Pulmonary artery endothelial cell (primary cell): Measurements from ENCODE around the gene NOLC1. TPM values are rescaled to one million over a fixed set of nuclear protein-coding genes. Genes with fewer than 3 reads are reported as not detected.
A peak's percentile ranks its signal among the peaks of the same experiment; 100 is the strongest.

Experiments
- DNase-seq: peaks from one replicate; pipeline ENCODE4 v3.0.0-alpha.2; 2011; ENCODE audit warnings: low read depth, low spot score
- total RNA-seq: library from RNA; depleted of rRNA; stranded (reverse); fragments of >200 nt; gene quantifications from 2 replicates; pipeline ENCODE4 v1.2.3, GENCODE V29; 2014

NOLC1 gene
- 42.9 and 48.2 TPM in 2 replicates for total RNA-seq

DNA sequence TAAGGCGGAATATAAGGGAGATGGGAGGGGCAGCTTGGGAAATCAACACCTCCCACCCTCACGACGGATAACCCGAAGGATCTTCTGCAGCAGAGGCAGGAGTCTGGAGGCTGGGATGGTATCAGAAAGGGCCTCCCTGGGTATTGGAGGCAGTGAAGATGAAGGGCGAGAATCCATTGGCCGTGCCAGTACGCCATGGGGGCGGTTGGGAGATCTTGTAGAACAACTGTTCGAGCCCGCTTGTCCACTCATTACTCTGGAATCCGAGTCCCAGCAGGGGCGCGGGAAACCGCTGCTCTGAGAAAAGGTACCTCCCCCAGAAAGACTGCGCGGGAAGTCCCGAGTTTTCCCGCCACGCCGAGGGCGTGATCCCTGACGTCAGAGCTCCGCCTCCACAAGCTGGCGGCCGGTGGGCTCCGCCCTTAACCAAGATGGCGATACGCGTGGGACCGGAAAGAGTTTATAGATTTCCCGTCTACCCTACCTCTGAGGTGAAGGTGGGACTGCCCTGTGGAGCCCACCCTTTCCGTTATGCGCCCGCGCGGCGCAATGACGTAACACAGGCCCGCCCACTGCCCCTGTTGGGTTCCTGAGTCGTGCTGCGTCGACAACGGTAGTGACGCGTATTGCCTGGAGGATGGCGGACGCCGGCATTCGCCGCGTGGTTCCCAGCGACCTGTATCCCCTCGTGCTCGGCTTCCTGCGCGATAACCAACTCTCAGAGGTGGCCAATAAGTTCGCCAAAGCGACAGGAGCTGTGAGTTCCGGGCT is at the start of gene NOLC1:
Gene NOLC1, plus strand, starts transcription at position 616 of the 771 bp plus-strand sequence. Its CDS starts 22 bp downstream, at position 638.
- peak; percentile 97 for DNase-seq

DNA sequence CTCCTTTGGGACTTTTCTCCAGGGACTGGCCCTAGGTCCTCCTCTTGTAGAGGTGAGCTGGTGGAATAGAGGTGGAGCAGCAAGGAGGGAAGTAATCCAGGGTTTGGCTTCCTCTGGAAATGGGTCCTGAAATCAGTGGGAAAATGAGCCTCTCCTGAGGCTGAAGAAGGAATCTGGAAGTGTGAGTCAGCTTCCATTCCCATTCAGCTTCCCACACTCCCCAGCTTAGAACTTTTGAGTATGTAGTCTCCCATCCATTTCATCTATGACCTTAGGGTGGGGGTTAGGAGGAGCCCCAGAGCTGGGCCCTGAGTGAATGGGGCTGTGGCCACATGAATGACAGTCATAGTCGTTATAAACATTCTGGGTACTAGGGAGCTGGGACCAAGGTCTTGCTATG is 49.8 kb upstream of the NOLC1 start:
- DNase-seq, result no peak

DNA sequence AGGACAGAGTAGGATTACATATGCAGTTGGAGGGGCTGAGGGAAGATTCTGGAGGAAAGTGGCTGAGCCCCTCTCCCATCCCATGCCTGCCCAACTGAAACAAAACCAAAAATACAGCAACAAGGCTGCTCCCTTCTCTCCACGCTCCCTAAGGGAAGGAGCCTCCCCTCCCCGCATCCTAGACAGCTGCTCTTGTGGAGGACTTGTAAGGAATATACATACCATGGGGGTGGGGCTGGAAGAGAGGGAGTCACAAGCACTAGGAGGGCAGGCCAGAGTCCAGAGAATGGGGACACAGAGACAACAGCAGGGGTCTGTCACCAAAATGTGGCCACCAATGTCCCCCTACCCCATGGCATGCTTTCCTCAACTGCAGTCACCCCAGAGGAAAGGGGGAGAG is 45.2 kb upstream of the NOLC1 start:
- DNase-seq, result no peak

DNA sequence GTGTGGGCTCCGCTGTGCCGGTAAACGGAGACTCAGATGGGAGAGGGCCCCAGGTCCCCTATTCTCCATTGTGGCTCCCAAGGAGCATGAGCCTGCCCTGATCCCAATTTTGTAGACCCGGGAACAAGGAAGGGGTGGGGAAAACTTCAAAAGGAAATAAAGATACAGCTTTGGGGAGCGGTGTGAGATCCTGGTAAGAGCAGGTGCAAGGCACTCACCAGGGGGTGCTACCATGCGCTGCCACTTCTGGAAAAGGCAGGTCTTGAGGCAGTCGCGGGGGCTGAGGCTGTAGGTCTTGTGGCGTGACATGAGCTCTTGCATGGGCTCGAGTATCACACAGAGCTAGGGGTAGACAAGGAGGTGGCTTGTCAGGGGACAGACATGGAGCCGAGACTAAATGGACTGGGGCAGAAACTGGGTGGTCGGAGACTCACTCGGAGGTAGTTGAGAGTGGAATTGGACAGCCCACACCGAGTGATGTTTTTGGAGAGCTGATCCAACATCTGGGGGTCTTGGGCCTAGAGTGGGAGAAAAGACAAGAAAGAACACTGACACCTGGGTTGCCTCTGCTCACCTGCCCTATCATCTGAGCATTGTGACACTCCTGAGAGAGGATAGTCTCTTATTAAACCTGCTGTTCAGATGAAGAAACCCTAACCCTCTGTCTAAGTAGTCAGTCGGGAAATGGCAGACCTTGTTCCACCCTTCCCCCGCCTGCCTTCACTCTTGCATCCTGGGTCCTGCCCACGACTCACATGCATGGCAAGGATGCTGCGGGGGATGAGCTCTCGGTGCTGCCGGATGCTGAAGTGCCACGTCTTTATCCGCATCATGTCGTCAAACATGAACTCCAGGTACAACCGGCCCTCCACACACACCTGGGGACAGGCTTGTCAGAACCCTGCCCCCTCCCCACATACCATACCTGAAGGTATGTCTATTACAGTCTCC is 42.7 kb upstream of the NOLC1 start:
- DNase-seq, result no peak

DNA sequence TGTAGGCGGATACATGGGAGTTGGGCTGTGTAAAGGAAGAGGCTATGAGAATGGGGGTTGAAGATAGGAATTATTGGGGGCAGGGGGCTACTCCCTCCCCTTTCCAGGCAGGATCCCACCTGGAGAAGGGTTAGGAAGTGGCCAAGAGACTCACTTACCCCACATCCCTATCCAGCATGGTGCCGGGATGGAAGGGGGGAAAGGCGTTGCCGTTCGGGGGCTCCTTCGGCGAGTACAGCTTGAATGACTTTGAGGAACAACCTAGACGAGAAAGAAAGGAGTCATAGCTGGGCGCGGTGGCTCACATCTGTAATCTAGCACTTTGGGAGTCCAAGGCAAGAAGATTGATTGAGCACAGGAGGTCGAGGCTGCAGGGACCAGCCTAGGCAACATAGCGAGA is 40.9 kb upstream of the NOLC1 start:
- DNase-seq, result no peak

DNA sequence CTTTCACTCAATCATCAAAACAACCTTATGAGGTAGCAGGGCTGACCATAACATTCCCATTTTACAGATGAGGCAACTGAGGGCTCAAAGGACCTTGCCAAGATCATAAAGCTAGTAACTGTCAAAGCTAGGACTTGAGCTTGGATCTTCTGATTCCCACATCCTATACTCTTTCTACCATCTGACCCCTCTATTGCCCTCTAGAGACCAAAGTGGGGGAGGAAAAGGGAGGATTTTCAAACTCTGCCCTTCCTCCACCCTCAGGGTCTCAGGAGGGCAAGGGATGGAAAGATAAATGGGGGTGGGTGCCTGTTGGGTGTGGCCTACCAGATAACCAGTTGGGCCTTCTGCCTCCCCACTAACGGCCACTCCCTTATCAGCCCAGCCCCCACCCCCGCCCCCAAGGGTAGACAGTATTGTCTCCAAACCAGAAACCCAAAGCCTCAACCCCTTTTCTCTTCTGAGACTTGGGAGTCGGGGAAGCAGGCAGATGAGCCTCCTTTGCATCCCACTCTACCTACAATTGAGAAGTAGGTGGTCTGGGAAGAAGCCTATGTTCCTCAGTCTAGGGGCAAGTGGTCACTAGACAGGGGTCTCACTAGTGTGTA is 39.9 kb upstream of the NOLC1 start:
- DNase-seq, result no peak

DNA sequence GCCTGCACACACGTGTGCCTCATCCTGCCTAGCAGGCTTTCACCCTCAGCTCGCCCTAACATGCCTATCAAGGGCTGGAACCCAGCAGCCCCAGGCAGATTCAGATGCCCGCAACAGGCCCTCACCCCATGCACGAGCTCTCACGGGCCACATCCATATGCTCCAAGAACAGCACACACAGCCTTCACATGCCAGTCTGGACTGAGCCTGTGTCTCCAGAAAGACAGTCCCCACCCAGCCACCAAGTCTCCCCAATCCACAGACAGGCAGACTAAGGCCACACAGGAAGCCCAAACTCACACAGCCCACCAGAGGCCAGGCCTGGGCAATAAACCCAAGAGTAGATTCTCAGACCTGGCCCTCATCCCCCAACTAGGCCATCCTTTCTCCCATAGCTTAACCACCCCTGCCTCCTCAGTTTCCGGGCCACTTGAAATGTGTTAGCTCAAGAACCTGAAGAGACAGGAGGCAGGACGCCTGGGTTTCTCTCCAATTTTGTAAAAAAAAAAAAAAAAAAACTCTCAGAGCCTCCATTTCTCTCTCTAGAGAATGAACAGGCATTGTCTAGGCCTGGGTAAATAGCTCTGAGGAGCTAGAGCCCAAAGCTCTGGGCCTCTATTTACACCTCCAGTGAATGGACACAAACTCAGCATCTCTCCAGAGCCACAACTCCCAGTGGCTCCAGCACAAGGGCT is 38.8 kb upstream of the NOLC1 start:
- no peak for DNase-seq

DNA sequence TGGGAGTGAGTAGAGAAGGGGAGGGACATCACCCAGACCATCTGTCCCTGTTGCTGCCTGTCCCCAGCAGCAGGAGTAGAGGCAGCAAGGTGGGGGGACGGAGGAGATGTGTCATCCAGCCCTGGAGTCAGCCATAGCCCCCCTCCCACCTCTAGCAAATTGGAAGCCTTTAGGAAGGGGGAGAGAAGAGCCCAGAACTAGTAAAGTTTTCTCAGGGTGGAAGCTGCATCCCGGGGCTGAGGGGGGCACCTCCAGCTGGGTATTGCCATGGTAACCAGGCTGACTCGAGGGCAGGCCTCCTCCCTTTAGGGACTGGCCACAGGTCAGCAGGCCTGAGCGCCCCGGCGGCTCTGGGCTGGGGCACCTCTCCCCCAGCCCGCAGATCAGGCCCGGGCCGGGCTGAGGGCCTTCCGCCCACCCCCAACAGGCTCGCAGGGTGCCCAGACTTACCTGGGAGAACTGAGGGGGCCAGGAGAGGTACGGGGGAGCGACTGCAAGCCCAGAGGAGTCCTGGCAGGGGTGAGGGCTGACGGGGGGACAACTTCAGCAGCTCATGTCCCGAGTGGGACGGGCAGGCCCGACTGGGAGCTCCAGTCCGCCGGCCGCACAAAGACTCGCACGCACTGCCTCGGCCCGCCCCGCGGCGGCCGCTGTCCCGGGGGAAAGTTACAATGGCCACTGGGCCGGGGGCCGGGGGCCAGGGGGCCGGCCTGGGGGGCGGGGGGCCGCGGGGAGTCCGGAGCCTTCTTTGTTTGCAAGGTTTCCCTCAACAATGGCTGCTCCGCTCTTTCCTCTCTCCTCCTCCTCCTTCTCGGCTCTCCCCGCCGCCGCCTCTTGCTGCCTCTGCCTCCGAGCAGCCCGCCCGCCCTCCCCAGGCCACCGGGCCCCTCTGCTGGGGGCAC is 38.0 kb upstream of the NOLC1 start:
- no peak for DNase-seq

DNA sequence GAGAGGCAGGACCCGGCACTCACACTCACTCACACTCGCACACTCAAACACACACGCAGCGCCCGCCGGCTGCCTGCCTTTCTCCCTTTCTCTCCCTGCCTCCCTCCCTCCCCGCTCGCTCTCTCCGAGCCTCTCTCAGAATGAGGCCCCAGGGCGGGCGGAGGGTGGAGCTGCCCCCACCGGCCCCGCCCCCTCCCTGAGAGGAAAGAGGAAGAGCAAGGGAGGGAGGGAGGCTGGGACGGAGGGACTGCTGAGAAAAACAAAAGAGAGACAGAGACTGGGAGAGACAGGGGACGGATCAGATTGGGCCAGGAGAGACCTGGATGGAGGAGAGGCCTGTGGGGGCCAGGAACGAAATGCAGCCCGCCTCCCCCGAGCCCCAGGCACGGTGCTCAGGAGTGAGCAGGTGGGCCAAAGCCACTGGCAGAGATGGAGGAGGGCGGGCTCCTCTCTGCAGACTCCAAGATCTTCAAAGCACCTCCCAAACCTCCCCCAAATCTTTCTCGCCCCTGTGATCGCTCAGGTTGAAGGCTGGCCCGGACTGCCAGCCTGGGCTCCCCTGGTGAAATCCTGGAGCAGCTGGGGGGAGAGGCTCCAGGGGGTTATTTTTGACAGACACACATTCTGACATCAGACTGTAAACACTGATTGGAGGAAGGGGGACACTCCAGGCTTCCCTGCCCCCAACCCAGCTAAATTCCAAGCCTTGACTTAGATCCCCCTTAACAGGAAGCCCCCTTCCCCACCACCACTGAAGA is 37.1 kb upstream of the NOLC1 start:
- DNase-seq, result no peak

DNA sequence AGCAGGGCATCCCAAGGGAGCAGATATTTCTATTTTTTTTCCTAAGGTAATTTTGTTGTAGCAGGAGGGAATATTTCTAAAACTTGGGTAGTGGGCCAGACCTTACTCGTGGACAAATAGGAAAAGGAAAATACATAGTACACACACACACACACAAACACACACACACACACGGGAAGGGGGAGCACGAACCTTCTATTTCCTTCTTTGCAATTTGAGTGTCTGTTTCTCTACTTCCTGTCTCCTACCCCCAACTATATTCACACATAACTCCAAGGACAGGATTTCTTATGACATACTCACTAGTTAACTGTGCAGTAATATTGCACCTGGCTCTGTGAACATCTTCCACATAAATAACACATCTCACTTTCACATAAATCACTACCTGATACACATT is 36.4 kb upstream of the NOLC1 start:
- no peak for DNase-seq

DNA sequence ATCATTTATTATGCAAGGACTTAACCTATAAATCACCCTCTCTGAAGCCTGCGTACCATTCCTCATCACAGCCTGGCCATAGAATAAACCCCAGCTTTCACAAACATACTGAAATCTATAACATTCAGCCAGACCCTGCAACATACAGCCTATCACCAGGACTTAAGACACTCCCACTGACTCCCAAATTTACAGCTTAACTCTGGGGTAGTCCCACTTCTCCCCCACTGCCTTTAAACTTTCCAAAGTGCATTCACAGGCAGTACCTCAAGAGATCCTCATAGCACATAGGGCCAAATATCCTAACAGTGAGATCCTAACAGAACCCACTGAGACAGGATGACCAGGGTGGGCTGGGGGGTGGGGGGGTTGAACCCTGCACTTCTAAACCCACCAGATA is 35.5 kb upstream of the NOLC1 start:
- DNase-seq, result no peak

DNA sequence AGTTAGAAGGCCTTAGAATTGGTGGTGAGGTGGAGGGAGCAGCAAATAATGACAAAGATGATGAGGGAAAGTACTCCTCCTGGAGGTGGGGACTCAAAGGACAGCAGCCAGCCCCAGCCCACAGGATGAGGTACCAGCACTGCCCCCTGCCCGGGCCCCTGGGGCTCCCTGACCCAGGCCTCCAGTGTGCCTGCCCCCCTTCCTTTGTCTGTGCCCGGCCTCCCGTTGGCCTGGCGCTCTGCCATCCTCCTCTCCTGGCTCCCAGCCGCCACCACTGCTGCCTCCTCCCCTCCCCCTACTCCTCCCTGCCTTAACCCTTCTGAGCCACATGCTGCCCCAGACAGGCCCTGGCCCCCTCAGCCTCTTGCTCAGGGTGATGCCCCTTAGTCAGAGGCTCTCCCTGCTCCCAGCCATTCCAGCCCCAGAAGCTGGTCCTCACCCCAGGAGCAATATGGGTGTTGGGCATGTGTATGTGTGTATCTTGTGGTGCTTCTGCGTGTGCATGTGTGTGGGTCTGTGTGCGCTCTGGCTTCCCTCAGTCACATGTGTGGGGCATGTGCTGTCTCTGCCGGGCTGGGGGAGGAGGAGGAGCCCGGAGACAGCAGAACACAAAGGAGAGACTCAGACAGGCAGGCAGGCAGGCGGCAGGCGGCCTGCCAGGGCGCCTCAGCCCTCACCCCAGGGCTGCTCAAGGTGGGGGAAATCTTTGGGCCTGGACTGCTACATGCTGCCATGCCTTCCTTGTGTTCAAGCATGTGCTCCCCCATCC is 34.6 kb upstream of the NOLC1 start:
- DNase-seq, result no peak

DNA sequence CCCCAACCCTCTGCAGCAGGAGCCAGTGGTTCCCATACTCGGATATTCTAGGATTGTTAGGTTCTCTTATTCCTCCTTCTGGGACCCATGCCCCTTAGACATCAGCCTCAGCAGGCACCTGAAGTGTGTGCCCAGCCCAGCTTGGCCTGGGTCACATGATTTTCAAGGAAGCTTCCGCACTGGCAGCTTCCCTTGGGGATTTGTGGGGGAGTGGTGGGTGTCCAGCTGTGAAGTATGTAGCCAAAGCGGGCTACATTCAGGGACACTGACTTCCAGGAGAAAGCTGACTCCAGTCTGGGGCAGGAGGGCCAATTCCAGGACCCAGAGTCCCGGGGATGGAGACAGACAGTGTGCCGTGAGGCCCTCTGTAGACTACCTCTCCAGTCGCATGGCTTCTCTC is 33.3 kb upstream of the NOLC1 start:
- no peak for DNase-seq

DNA sequence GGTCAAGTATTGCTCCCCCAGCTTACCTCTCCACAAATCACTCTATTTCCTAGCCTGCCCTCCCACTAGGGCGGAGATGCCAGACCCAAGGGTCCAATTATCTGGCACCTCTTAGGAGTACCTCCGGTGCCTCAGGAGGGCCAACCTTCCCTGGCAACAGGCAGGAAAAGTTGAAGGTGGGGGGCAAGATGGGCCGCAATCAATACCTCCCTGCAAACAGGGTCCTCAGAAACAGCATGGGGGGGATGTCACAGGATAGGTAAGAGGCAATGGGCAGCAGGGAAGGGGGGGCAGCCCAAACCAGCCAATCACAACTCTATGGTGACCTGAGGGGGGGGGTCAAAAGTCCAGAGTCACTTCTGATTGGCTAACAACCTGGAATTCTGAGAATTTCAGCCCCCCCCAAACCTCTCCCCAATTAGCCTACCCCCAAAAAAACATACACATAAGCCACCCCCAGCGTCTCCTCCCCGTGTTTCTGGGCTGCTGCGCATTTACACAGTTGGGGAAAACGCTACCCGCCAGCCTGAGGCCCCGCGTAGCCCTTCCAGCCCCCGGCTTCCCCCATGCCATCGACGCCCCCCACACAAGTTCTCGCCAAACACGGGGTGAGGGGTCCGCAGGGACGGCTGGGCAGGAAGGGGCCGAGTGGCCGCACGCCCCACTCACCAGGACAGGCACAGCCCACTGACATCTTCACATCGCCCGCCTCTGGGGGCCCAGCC is 32.6 kb upstream of the NOLC1 start:
- DNase-seq, result no peak

DNA sequence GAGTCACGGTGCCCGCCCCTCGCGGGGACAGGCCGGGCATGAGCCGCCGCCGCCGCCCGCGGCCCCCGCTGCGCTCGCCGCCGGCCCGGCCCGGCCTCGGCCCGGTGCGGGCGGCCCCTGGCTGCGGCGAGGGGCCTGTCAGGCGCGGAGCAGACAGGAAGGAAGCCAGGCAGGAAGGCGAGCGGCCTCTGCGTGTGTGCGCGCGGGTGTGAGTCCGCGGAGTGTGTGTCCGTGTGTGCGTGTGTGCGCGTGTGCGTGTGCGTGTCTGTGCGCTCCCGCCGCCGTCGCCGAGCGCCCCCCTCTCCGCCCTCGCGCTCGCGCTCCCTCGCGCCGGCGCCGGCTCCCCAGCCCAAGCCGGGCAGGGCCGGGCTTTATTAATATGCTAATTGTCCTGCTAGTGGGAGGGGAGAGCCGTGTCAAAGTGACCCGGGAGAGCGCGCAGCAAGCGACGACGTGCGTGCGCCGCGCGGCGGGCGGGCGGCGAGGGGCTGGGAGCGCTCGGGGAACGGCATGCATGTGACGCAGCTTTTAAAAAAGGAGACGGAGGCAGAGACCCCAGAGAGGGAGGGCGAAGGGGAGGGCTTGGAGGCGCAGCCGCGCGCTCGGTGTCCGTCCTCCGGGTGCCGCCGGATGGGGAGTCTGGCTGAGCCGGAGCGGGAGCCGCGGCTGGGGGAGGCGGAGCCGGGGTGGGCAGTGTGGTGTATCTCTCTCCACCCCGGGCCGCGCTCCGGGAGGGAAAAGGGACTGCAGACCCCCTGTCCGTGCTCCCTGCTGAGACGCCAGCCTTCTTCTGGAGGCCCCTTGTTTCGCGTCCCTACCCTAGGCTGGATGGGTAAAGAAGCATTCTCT is 31.8 kb upstream of the NOLC1 start, which contains the start of gene LDB1:
Gene LDB1, minus strand, starts transcription at position 227 of the 849 bp plus-strand sequence. CDS start 258 bp downstream, outside the sequence.
- DNase-seq, result no peak

DNA sequence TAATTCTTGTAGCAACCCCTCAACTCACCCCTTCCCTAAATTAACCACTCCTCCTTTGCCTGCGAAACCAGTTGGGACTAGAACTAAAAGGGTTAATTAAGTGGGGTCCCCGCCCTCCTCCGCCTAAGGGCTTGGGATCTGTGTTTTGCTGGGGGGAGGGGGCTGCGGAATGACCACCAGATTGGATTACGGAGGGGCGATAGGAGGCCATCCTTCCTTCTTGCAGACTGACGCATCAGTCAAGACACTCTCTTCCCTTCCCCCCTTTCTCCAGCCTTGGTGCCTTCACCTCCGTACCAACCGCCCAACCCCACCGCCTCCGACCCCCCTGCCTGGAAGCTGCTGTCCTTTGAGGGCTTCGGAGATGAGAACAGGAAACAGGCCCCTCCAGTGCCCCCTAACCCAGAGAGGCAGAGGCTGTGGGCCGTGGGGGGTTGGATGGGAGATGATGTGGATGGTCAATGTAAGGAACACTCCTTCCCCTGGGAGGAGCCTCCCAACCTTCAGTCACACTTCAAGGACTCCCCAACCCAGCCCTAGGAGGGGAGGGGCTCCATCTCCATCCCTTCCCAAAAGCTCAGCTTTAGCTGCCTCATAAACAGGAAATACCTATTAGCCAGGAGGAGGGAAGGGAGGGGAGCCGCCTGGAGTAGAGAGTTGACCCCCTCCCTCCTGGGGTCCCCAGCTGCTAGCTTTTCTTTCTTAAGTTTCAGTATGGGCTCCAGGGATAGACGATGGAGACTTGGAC is 31.0 kb upstream of the NOLC1 start:
- no peak for DNase-seq
